ENCODE measurements around the gene ZNF814.
"Not testable (repeated sequence)": the region's sequence is repeated elsewhere in the genome, so short reads cannot be mapped to it uniquely, and the experiment has no call there.

The ZNF814 gene

DNA sequence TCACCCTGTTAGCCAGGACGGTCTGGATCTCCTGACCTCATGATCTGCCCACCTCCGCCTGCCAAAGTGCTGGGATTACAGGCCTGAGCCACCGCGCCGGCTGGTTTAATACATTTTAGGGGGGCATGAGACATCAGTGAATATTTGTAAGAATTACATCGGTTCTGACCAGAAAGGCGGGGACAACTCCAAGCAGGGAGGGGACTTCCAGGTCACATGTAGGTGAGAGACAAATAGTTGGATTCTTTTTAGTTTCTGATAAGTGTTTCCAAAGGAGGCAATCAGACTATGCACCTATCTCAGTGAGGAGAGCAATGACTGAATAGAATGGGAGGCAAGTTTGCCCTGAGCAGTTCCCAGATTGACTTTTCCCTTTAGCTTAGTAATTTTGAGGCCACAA lies 70.5 kb downstream of the ZNF814 start:
- Mint-ChIP-seq H3K9me3 (no peaks in the 10 kb centered on the region), H3K4me1 (ENCODE audit: low read depth) (peaks cover 36% of the 10 kb centered on the region)

DNA sequence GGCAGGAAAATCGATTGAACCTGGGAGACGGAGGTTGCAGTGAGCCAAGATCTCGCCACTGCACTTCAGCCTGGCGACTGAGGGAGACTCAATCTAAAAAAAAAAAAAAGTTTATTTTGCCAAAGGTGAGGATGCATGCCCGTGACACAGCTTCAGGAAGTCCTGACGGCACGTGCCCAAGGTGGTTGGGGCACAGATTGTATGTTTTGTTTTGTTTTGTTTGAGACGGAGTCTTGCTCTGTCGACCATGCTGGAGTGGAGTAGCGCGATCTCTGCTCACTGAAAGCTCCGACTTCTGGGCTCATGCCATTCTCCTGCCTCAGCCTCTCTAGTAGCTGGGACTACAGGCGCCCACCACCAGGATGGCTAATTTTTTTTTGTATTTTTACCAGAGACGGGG lies 70.9 kb downstream of the ZNF814 start:
- H3K27me3 Mint-ChIP-seq (ENCODE audit: low read depth), result no peaks in the 10 kb centered on the region
- peaks cover 38% of the 10 kb centered on the region for H3K4me1 Mint-ChIP-seq (ENCODE audit: low read depth)
- H3K36me3 Mint-ChIP-seq (ENCODE audit: low read depth), result peaks cover 37% of the 10 kb centered on the region
- DNase-seq (ENCODE audit: low spot score), result no peak
- H3K9me3 Mint-ChIP-seq, result no peaks in the 10 kb centered on the region
- H3K4me3 Mint-ChIP-seq, result no peak overlapping the region
- no peak overlapping the region for H3K27ac Mint-ChIP-seq

More for the DNA sequence above, 70.5 kb downstream of the ZNF814 start:
- Mint-ChIP-seq H3K36me3 (ENCODE audit: low read depth) (peaks cover 39% of the 10 kb centered on the region), H3K4me3 (peak overlapping the region; percentile 31), H3K27ac (peak overlapping the region; percentile 53), H3K27me3 (ENCODE audit: low read depth) (no peaks in the 10 kb centered on the region)
- DNase-seq (ENCODE audit: low spot score), result no peak

DNA sequence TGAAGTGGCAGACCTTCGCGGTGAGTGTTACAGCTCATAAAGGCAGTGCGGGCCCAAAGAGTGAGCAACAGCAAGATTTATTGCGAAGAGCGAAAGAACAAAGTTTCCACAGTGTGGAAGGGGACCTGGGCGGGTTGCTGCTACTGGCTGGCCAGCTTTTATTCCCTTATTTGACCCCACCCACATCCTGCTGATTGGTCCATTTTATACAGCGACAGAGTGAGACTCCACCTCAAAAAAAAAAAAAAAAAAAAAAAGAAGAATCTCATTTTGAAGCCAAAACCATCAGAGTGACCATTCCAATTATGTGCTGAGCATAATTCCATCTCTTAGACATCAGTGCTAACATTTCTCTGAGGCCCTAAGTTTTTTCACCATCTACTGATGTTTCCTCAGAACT lies 72.2 kb downstream of the ZNF814 start:
- Mint-ChIP-seq H3K36me3 (ENCODE audit: low read depth) (peaks cover 32% of the 10 kb centered on the region), H3K27me3 (ENCODE audit: low read depth) (no peaks in the 10 kb centered on the region), H3K4me1 (ENCODE audit: low read depth) (peaks cover 42% of the 10 kb centered on the region), H3K27ac (no peak overlapping the region), H3K4me3 (no peak overlapping the region), H3K9me3 (no peaks in the 10 kb centered on the region)
- DNase-seq (ENCODE audit: low spot score), result no peak

DNA sequence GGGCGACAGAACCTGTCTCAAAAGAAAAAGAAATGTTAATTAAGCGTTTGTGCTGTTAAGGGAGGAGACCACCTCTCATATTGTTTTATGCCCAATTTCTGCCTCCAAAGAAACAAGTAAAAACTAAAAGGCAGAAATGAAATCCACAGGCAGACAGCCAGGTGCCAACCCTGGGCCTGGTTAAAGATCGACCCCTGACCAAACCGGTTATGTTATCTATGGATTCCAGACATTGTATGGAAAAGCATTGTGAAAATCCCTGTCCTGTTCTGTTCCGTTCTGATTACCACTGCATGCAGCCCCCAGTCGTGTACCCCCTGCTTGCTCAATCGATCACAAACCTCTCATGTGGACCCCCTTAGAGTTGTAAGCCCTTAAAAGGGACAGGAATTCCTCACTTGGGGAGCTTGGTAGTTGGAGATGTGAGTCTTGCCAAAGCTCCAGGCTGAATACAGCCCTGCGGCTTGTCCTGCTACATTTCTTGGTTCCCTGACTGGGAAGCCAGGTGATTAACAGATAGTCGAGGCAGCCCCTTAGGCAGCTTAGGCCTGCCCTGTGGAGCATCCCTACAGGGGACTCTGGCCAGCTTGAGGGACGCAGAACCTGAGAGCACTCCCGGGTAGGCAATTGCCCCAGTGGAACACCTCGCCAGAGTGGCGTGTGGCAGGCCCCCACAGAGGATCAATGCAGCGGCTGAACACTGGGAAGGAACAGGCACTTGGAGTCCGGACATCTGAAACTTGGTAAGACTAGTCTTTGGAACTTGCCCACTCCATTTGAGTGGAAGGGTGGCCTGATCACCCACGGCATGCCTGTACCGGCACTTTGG lies 73.4 kb downstream of the ZNF814 start:
- no peak for DNase-seq (ENCODE audit: low spot score)
- no peaks in the 10 kb centered on the region for H3K27me3 Mint-ChIP-seq (ENCODE audit: low read depth)
- H3K4me3 Mint-ChIP-seq, result peak overlapping the region; percentile 94
- H3K36me3 Mint-ChIP-seq (ENCODE audit: low read depth), result peaks cover 28% of the 10 kb centered on the region
- peaks cover 35% of the 10 kb centered on the region for H3K4me1 Mint-ChIP-seq (ENCODE audit: low read depth)
- no peaks in the 10 kb centered on the region for H3K9me3 Mint-ChIP-seq
- peak overlapping the region; percentile 91 for H3K27ac Mint-ChIP-seq

DNA sequence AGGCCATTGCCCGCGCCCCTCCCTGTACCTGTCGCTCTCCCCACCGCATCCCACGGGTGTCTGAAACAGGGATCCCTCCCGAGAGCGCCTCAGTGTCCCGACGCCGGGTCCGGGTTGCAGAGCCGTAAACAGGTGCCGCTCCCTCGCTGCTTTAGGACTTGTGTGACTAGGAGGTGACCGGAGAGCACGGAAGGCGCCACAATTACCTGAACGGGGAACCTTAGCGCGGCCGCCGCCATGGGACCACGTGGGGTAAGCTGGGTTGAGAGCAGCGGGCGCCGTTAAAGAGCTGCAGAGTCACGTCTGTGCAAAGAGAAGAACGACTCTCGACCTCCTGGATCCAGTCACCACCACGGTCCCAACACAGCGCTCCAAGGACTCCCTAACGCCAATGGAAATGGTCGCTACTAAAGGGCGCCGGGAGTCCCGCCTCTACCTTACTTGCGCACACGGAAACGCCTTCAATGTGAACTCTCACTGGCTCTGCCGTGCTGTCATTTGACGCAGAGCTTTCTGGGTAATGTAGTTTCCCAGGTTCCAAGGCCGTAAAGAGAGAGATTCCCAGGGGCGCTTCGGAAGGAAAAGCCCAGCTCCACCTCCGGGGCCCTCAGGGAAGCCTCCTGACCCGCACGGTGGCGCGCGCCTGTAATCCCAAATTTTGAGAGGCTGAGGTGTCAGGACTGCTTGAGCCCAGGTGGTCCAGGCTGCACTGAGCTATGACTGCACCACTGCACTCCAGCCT lies 74.2 kb downstream of the ZNF814 start, which contains the start of gene ZNF552:
Gene ZNF552 (minus strand): TSS at position 409 of the 742 bp plus-strand sequence. CDS start 170 bp downstream, at position 239.
- Mint-ChIP-seq H3K36me3 (ENCODE audit: low read depth) (peaks cover 28% of the 10 kb centered on the region), H3K27ac (peak within 1 kb of the TSS; percentile 91), H3K4me1 (ENCODE audit: low read depth) (peaks cover 29% of the 10 kb centered on the region), H3K4me3 (peak within 1 kb of the TSS; percentile 94), H3K9me3 (no peaks in the 10 kb centered on the region), H3K27me3 (ENCODE audit: low read depth) (no peaks in the 10 kb centered on the region)
- peak; percentile 77 for DNase-seq (ENCODE audit: low spot score)

DNA sequence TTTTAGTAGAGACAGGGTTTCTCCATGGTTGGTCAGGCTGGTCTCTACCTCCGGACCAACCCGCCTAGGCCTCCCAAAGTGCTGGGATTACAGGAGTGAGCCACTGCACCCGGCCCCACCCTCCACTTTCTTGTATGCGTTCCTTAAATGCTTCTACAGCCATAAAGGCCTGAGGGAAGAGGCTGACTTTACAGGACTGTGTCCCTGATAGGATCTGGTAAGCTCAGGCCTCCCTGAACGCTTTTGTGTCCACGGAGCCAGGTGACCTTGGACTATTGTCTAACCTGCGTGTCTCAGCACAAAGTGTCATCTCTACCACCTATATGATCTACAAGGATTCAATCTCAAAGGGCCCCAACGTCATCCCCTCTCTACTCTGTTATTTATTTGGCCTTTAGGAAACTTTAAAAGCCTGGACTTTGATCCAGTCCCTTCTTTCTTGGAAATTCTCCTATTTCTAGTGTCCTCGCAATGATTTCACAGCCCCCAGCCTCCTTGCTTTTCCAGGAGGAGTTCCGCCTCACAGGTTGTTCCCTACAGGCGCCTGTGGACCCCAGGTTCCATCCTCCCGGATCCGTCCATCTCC lies 74.8 kb downstream of the ZNF814 start:
- H3K4me1 Mint-ChIP-seq (ENCODE audit: low read depth), result peaks cover 31% of the 10 kb centered on the region
- H3K4me3 Mint-ChIP-seq, result peak overlapping the region; percentile 94
- peaks cover 33% of the 10 kb centered on the region for H3K36me3 Mint-ChIP-seq (ENCODE audit: low read depth)
- no peak for DNase-seq (ENCODE audit: low spot score)
- peak overlapping the region; percentile 91 for H3K27ac Mint-ChIP-seq
- H3K9me3 Mint-ChIP-seq, result no peaks in the 10 kb centered on the region
- H3K27me3 Mint-ChIP-seq (ENCODE audit: low read depth), result no peaks in the 10 kb centered on the region

DNA sequence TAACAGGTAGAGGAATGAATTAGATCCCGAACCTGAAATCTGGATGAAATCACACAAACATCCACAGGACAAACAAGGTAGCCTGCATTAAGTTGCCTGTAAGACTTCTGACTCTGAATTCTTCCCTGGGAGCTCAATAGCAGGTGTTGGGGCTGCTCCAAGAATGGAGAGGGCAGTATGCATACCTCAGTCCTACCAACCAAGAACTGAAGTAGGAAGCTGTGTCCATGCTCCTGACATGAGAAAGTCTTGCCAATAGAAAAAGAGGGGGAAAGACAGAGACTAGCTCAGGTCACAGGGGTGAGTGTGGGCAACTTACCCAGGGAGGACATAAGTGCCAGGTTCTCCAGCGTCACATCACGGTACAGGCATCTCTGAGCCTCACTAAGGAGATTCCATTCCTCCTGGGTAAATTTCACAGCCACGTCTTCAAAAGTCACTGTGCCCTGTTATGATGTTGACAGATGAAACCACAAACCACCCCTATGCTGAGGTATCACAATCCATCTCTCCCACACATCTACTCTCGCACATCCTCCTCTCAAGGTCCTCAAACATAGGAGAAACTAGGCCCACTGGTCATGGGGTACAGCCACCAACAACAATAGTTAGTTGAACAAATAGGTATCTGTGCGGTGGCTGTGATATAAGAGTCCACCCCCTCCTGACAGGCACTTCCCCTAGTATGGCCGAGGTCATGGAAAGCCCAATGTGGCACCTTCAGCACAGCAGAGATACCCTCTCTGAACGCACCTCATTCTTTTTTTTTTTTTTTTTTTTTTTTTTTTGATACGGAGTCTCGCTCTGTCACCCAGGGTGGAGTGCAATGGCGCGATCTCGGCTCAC lies 75.6 kb downstream of the ZNF814 start:
- Mint-ChIP-seq H3K4me1 (ENCODE audit: low read depth) (peaks cover 27% of the 10 kb centered on the region), H3K27ac (peak overlapping the region; percentile 74), H3K4me3 (peak overlapping the region; percentile 80), H3K36me3 (ENCODE audit: low read depth) (peaks cover 38% of the 10 kb centered on the region)
- not testable (repeated sequence) for H3K9me3 Mint-ChIP-seq; H3K27me3 Mint-ChIP-seq (ENCODE audit: low read depth)
- DNase-seq (ENCODE audit: low spot score), result peak; percentile 19

DNA sequence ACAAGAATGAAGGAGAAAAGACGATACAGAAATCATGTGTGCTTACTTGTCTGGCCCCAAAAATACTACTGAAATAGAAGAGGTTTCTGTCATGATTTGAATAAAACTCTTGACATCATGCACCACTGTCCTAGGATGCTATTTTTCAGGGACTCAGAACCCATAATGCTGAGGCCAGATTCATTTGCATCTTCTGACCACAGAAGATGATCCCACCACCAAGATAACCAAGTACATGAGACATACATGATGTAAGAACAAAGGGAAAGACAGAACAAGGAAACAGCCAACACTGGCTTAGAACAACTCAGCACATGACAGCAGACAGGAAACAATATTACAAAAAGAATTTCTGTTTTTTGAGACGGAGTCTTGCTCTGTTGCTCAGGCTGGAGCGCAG lies 76.6 kb downstream of the ZNF814 start:
- Mint-ChIP-seq H3K9me3 (no peaks in the 10 kb centered on the region), H3K27me3 (ENCODE audit: low read depth) (no peaks in the 10 kb centered on the region), H3K27ac (peak overlapping the region; percentile 42), H3K36me3 (ENCODE audit: low read depth) (peaks cover 46% of the 10 kb centered on the region), H3K4me3 (peak overlapping the region; percentile 80), H3K4me1 (ENCODE audit: low read depth) (peaks cover 27% of the 10 kb centered on the region)
- peak; percentile 27 for DNase-seq (ENCODE audit: low spot score)

DNA sequence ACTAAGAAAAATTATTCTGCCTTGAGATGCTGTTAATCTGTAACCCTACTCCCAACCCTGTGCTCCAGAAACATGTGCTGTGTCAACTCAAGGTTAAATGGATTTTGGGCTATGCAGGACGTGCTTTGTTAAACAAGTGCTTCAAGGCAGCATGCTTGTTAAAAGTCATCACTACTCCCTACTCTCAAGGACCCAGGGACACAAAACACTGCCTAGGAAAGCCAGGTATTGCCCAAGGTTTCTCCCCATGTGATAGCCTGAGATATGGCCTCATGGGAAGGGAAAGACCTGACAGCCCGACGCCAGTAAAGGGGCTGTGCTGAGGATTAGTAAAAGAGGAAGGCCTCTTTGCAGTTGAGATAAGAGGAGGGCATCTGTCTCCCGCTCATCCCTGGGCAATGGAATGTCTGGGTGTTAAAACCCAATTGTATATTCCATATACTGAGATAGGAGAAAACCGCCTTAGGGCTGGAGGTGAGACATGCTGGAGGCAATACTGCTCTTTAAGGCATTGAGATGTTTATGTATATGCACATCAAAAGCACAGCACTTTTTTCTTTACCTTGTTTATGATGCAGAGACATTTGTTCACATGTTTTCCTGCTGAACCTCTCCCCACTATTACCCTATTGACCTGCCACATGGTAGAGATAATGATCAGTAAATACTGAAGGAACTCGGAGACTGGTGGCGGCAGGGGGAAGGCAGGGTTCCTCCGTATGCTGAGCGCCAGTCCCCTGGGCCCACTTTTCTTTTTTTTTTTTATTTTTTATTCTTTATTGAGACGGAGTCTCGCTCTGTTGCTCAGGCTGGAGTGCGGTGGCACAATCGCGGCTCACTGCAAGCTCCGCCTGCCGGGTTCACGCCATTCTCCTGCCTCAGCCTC lies 78.2 kb downstream of the ZNF814 start:
- DNase-seq (ENCODE audit: low spot score); H3K4me3 Mint-ChIP-seq; H3K9me3 Mint-ChIP-seq; H3K27ac Mint-ChIP-seq; H3K27me3 Mint-ChIP-seq (ENCODE audit: low read depth): not testable (repeated sequence)
- peaks cover 25% of the 10 kb centered on the region for H3K4me1 Mint-ChIP-seq (ENCODE audit: low read depth)
- peaks cover 51% of the 10 kb centered on the region for H3K36me3 Mint-ChIP-seq (ENCODE audit: low read depth)

DNA sequence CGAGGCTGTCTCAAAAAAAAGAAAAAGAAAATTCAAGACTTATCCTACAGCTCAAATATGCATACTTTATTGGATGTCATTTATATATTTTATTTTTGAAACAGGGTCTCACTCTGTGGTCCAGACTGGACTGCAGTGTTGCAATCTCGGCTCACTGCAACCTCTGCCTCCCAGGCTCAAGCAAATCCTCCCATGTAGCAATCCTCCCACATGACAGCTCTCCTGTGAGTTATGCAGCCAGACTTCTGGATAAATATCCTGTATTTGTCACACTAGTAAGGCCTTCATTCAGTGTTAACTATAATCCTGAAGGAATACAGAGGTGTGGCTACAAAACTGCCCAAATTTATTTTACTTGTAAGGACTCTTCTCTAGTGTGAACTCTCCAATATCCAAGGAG lies 81.3 kb downstream of the ZNF814 start:
- no peaks in the 10 kb centered on the region for H3K9me3 Mint-ChIP-seq
- H3K27ac Mint-ChIP-seq, result no peak overlapping the region
- DNase-seq (ENCODE audit: low spot score), result no peak
- no peak overlapping the region for H3K4me3 Mint-ChIP-seq
- no peaks in the 10 kb centered on the region for H3K27me3 Mint-ChIP-seq (ENCODE audit: low read depth)
- H3K36me3 Mint-ChIP-seq (ENCODE audit: low read depth), result peaks cover 62% of the 10 kb centered on the region
- H3K4me1 Mint-ChIP-seq (ENCODE audit: low read depth), result peaks cover 15% of the 10 kb centered on the region

DNA sequence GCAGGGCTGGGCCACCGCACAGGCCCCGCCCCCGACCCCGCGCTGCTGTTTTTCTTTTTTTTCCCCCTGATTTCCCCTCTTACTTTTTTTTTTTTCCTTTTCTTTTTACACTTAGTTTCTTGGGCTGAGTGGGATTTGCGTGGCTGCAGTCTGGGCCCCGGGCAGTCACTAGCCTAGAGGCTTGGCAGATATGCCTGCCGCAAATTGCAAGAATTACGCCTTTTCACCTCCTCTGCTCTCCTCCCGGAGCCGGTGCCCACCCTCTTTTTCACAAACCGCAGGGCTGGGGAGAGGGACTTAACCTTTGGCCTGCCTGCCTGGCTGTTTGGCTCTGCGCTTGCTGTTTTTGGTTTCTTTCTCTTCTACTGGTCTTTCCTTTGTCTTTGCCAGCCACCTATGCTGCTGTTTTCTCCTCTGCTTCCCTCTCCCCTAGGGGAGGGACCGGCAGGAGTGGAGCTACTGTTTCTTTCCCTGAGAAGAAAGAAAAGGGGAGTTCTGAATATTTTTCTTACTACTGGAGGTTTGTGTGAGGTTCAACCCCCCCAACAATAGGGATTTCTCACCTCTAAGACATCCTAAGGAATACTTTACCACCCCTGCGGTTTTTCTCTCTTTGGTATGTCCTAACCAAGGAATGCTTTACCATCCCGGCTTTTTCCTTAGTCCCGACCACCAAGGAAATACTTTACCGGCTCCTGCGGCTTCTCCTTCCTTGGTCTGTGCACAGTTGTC lies 85.1 kb downstream of the ZNF814 start:
- no peak for DNase-seq (ENCODE audit: low spot score)
- Mint-ChIP-seq H3K9me3 (peaks cover 4% of the 10 kb centered on the region), H3K36me3 (ENCODE audit: low read depth) (peaks cover 49% of the 10 kb centered on the region), H3K27ac (no peak overlapping the region), H3K4me1 (ENCODE audit: low read depth) (peaks cover 13% of the 10 kb centered on the region), H3K27me3 (ENCODE audit: low read depth) (no peaks in the 10 kb centered on the region), H3K4me3 (peak overlapping the region; percentile 47)

DNA sequence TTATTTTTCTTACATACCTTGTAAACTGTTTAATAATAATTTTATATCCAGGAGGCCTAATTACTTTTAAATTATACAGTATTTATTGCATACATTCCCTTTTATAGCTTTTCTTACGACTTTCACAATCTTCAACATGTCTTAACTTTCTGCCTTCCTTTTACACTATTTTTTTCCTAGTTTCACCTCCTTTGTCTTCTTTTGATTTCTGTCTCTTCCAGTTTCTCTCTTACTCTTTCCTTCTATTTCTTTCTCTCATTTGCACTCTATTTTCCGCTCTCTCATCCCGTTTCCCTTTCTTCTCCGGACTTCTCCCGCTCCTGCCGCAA lies 85.6 kb downstream of the ZNF814 start:
- H3K27me3 Mint-ChIP-seq (ENCODE audit: low read depth), result no peaks in the 10 kb centered on the region
- no peak for DNase-seq (ENCODE audit: low spot score)
- no peak overlapping the region for H3K27ac Mint-ChIP-seq

More for the DNA sequence above, 85.6 kb downstream of the ZNF814 start:
- H3K36me3 Mint-ChIP-seq (ENCODE audit: low read depth), result peaks cover 45% of the 10 kb centered on the region
- peaks cover 4% of the 10 kb centered on the region for H3K9me3 Mint-ChIP-seq
- peak overlapping the region; percentile 47 for H3K4me3 Mint-ChIP-seq
- H3K4me1 Mint-ChIP-seq (ENCODE audit: low read depth), result peaks cover 13% of the 10 kb centered on the region

Measured in T-helper 2 cell treated with Interferon-gamma antibody and Interleukin-4, amounts not matched to agents 5 μg/mL and 100 μg/mL, for 36 hours (primary cell).